Measurements from ENCODE around the gene TAF1L. TPM values are rescaled to one million over a fixed set of nuclear protein-coding genes. Genes with fewer than 3 reads are reported as not detected.

TAF1L gene
- total RNA-seq, 2 donors from 2014 or later = not detected

DNA sequence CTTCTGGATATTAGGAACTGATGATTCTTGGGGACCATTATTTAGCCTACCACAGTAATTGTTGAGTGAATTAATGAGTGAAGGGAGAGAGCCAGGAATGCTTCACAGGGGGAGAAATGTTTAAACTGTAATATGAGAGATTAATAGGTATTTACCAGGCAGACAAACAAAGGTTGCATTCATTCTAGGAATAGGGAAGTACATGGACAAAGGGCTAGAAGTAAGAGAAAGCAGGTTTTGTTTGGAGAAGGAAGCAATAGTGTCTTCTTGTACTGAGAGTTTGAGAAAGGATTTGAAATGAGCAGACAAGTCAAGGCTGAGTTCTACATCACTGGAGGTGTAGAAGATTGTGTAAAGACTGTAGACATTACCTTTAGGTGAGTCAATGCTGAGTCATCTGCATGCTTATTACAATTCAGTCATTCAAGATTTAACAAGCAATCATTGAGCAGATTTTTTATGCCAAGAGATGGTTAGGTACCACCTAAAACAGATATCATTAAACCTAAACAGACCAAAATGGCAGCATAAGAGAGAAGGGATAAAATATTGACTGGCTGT, 8.0 kb downstream of the TAF1L start:
- TF ChIP-seq, protein P1, sequence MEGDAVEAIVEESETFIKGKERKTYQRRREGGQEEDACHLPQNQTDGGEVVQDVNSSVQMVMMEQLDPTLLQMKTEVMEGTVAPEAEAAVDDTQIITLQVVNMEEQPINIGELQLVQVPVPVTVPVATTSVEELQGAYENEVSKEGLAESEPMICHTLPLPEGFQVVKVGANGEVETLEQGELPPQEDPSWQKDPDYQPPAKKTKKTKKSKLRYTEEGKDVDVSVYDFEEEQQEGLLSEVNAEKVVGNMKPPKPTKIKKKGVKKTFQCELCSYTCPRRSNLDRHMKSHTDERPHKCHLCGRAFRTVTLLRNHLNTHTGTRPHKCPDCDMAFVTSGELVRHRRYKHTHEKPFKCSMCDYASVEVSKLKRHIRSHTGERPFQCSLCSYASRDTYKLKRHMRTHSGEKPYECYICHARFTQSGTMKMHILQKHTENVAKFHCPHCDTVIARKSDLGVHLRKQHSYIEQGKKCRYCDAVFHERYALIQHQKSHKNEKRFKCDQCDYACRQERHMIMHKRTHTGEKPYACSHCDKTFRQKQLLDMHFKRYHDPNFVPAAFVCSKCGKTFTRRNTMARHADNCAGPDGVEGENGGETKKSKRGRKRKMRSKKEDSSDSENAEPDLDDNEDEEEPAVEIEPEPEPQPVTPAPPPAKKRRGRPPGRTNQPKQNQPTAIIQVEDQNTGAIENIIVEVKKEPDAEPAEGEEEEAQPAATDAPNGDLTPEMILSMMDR (IDR thresholded peaks at IDR 0.05) = no peak
- Histone ChIP-seq H3K27ac (no peak overlapping the region), H3K4me1 (no peaks in the 10 kb centered on the region), H3K9me3 (no peaks in the 10 kb centered on the region), H3K4me3 (no peak overlapping the region), H3K36me3 (no peaks in the 10 kb centered on the region), H3K27me3 (no peaks in the 10 kb centered on the region)
- no peak for DNase-seq (ENCODE audit: low spot score)

GRCh38 chr9:32625320-32625719, 10.1 kb downstream of the TAF1L start:
- Histone ChIP-seq H3K4me3 (no peak overlapping the region), H3K4me1 (no peaks in the 10 kb centered on the region), H3K27ac (no peak overlapping the region), H3K27me3 (no peaks in the 10 kb centered on the region), H3K36me3 (no peaks in the 10 kb centered on the region), H3K9me3 (no peaks in the 10 kb centered on the region)
- DNase-seq (ENCODE audit: low spot score) = no peak
- TF ChIP-seq, protein P1 (IDR thresholded peaks at IDR 0.05) = no peak

DNA sequence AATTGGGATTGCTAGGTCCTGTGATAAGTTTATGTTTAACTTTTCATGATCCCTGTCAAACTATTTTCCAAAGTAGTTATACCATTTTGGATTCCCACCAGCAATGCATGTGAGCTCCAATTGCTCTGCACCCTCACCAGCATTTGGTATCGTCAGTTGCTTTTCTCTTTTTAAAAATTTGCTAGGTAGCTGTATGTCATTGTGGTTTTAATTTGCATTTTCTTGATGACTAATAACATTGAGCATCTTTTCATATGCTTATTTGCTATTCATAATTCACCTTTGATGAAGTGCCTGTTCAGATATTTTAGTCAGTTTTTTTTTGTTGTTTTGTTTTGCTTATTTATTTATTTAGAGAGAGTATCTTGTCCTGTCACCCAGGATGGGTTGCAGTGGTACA, 12.5 kb downstream of the TAF1L start:
- H3K27me3 ChIP-seq = no peaks in the 10 kb centered on the region
- no peak overlapping the region for H3K4me3 ChIP-seq
- no peaks in the 10 kb centered on the region for H3K9me3 ChIP-seq
- H3K36me3 ChIP-seq = no peaks in the 10 kb centered on the region
- DNase-seq (ENCODE audit: low spot score) = no peak
- TF ChIP-seq, protein P1 (IDR thresholded peaks at IDR 0.05) = no peak
- H3K4me1 ChIP-seq = no peaks in the 10 kb centered on the region
- no peak overlapping the region for H3K27ac ChIP-seq

- no peaks in the 10 kb centered on the region for H3K4me1 ChIP-seq
- no peaks in the 10 kb centered on the region for H3K9me3 ChIP-seq
- TF ChIP-seq, protein P1 (IDR thresholded peaks at IDR 0.05) = no peak
- H3K27ac ChIP-seq = no peak overlapping the region
- DNase-seq (ENCODE audit: low spot score) = no peak
- H3K4me3 ChIP-seq = no peak overlapping the region
- H3K36me3 ChIP-seq = no peaks in the 10 kb centered on the region
- no peaks in the 10 kb centered on the region for H3K27me3 ChIP-seq
These were observed 17.2 kb downstream of the TAF1L start for GRCh38 chr9:32618261-32618660.

- Histone ChIP-seq H3K9me3 (peaks cover 0 to 6% of the 10 kb centered on the region in 2 donors), H3K27ac (no peak overlapping the region), H3K36me3 (no peaks in the 10 kb centered on the region), H3K27me3 (no peaks in the 10 kb centered on the region), H3K4me3 (no peak overlapping the region), H3K4me1 (no peaks in the 10 kb centered on the region)
- TF ChIP-seq, protein P1 (IDR thresholded peaks at IDR 0.05) = no peak
- DNase-seq (ENCODE audit: low spot score) = no peak
These were observed 28.7 kb downstream of the TAF1L start for GRCh38 chr9:32606811-32607210.
